Sciatic nerve (tissue), 2 donors: ENCODE measurements around the gene MUC7. TPM values are rescaled to one million over a fixed set of nuclear protein-coding genes. Genes with fewer than 3 reads are reported as not detected.

Experiments used
- ATAC-seq: fragments of 200-7000 bp; cut with Tn5 transposase; one replicate; pipeline ENCODE4 v1.9.1; 2020; ENCODE audit warnings: mild to moderate bottlenecking, moderate library complexity
- DNase-seq: peaks from one replicate; pipeline ENCODE4 v3.0.0-alpha.2; 2020; ENCODE audit warnings: low spot score
- intact Hi-C: fragments of 100-400 bp; cut with DNase I; formaldehyde crosslinking; loops from one replicate; pipeline ENCODE4 v1.14.2; 2022
- total RNA-seq: library from RNA; stranded (reverse); fragmentation: NEBNext Ultra II Directional; extraction: Animal tissue kit (Norgen Biotek cat#: 25700); gene quantifications from one replicate; pipeline ENCODE4 v1.2.1, GENCODE V29; 2021
- donor health status: DM: no; HTN: no; CAD: no.
- donor health status: DM: no; HTN: no; CAD: no.

Gene MUC7
- total RNA-seq, 1 donor from 2014 or later: not detected

DNA sequence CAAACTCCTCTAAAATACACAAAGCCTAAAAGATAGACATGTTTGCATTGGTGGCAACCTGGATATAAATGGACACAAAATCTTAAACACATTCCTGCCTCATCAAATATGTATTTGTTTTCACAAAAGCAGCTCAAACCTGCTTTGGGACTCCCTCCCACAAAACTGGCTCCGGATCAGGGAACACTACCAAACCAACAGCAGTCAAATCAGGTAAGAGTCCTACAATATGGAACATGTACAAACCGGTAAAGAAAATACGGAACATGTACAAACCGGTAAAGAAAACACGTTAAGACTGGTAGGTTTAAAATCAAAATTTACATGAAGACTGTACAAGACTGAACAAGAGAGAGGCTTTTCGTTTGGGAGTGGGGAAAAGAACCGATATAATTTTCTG lies 50.6 kb downstream of the MUC7 start:
- intact Hi-C loops: no loop called here
- no peak for ATAC-seq
- no peak for DNase-seq

DNA sequence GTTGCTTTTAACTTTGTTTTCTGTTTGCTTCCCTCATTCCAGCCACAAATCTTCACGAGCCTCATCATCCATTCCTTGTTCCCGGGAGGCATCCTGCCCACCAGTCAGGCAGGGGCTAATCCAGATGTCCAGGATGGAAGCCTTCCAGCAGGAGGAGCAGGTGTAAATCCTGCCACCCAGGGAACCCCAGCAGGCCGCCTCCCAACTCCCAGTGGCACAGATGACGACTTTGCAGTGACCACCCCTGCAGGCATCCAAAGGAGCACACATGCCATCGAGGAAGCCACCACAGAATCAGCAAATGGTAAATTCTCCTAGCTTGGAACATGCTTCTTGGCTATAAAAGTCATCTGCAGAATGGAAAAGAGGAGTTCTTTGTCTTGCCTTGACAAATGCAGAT lies 59.0 kb downstream of the MUC7 start:
- intact Hi-C loops: no loop called here
- ATAC-seq (no peak), DNase-seq (no peak)

DNA sequence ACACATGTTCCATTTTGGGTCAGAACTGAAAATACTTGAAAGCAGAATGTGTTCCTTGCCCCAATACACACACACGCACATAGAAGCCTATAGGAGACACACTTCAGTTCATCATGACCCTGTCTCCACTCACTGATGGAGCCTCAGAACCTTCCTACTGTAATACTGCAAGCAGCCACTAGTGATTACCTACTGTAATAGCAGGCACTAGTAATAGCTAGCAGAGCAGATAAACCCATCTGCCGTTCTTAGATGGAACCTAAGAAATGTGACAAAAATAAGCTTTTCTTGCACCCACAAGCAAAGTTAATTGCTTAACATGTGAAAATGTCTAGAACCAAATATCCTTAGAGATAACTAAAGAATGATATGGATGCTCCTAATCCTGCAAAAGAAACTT lies 60.0 kb downstream of the MUC7 start:
- intact Hi-C loops: no loop called here
- ATAC-seq: no peak
- DNase-seq: no peak

Other genes with a start within 250 kb of the MUC7 start
- not detected for gene FDCSP, start 246.1 kb upstream of the MUC7 start, total RNA-seq
- not detected for gene CSN3, start 229.6 kb upstream of the MUC7 start, total RNA-seq
- gene CABS1, start 137.2 kb upstream of the MUC7 start, total RNA-seq: not detected
- not detected for gene SMR3A, start 111.4 kb upstream of the MUC7 start, total RNA-seq
- gene SMR3B, start 89.1 kb upstream of the MUC7 start, total RNA-seq: not detected
- not detected for gene OPRPN, start 74.3 kb upstream of the MUC7 start, total RNA-seq
- gene AMTN, start 46.4 kb downstream of the MUC7 start, total RNA-seq: not detected
- gene AMBN, start 120.1 kb downstream of the MUC7 start, total RNA-seq: not detected
- not detected for gene ENAM, start 156.5 kb downstream of the MUC7 start, total RNA-seq
- 13.3 TPM for gene JCHAIN, start 194.3 kb downstream of the MUC7 start, total RNA-seq
- gene UTP3, start 216.3 kb downstream of the MUC7 start, total RNA-seq: 21.5 TPM
- gene RUFY3, start 249.8 kb downstream of the MUC7 start, total RNA-seq: 109 TPM